Stomach (tissue), 4 donors: Measurements from ENCODE around the gene MRI1.

ENCODE experiments used
- POLR2A ChIP-seq, 4 donors: fragments of 450-650 bp; IDR thresholded peaks; one replicate each; pipeline ENCODE4 v1.6.1; 2016; ENCODE audit warnings: antibody characterized with exemption in 4 of 4, control low read depth in 2 of 4, mild to moderate bottlenecking in 1 of 4, moderate library complexity in 1 of 4
- TF ChIP-seq, protein P1 (sequence below), 7 experiments: fragments of 450-650 bp in 4 of 7; fragments of 200-600 bp in 3 of 7; sonication (generic) in 3 of 7; IDR thresholded peaks; one replicate each; pipeline ENCODE4 v1.5.1; 2016 to 2019; ENCODE audit warnings: antibody characterized with exemption in 7 of 7, control low read depth in 2 of 7, mild to moderate bottlenecking in 1 of 7

DNA sequence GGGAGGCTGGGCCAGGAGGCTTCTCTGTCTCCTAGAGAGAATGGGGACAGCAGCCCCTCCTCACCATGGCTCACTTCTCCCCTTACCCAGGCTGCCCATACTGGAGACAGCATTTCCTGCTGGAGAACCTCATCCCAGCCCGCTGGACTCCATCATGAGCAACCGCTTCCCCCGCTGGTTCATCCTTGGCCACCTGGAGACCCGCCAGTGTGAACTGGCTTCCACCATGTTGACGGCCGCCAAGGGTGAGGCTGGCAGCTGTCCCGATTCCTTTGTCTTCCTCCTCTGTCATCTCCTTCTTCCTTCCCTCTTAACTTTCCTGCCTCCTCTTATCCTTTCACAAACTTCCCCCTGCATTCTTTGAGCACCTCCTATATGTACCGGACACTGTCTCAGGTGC is 58.9 kb downstream of the MRI1 start:
- TF ChIP-seq, protein P1, sequence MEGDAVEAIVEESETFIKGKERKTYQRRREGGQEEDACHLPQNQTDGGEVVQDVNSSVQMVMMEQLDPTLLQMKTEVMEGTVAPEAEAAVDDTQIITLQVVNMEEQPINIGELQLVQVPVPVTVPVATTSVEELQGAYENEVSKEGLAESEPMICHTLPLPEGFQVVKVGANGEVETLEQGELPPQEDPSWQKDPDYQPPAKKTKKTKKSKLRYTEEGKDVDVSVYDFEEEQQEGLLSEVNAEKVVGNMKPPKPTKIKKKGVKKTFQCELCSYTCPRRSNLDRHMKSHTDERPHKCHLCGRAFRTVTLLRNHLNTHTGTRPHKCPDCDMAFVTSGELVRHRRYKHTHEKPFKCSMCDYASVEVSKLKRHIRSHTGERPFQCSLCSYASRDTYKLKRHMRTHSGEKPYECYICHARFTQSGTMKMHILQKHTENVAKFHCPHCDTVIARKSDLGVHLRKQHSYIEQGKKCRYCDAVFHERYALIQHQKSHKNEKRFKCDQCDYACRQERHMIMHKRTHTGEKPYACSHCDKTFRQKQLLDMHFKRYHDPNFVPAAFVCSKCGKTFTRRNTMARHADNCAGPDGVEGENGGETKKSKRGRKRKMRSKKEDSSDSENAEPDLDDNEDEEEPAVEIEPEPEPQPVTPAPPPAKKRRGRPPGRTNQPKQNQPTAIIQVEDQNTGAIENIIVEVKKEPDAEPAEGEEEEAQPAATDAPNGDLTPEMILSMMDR (IDR thresholded peaks at IDR 0.05) = no peak
- TF ChIP-seq POLR2A (IDR thresholded peaks at IDR 0.05) = no peak
